HG03354 (cell line): Measurements from ENCODE around the gene PPP1R18.
"Not testable (repeated sequence)": the region's sequence is repeated elsewhere in the genome, so short reads cannot be mapped to it uniquely, and the experiment has no call there.

Source experiments
- ATAC-seq: cut with Tn5 transposase; IDR thresholded peaks from one replicate; pipeline ENCODE4 v1.9.1; 2021; ENCODE audit warnings: mild to moderate bottlenecking; ENCODE audit not compliant: unreplicated experiment, poor library complexity, severe bottlenecking

Gene PPP1R18

GRCh38 chr6:30686009-30686907, at the start of gene PPP1R18:
TSS of gene PPP1R18 (minus strand) at chr6:30686645. CDS start at chr6:30686018, 627 bp downstream.
- ATAC-seq = peak; percentile 17

DNA sequence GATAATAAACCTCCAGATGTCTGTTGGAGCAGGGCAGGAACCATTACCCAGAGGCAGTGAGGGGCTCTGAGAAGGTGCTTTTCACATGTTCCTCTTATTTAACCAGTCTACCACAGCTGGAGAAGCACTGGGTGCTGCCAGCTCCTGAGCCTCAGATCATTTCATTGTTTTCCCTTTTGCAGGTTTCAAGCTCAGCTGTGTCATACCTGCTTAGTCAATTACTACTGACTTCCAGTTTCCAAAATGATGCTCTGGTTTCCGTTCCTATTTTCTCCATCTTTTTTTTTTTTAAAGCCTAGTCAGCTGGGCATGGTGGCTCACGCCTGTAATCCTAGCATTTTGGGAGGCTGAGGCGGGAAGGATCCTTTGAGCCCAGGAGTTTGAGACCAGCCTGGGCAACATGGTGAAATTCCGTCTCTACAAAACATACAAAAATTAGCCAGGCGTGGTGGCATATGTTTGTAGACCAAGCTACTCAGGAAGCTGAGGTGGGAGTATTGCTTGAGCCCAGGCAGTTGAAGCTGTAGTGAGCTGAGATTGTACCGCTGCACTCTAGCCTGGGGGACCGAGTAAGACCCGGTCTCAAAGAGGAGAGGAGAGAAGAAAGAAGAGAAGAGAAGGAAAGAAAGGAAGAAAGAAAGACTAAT, 49.3 kb upstream of the PPP1R18 start:
- ATAC-seq = no peak

DNA sequence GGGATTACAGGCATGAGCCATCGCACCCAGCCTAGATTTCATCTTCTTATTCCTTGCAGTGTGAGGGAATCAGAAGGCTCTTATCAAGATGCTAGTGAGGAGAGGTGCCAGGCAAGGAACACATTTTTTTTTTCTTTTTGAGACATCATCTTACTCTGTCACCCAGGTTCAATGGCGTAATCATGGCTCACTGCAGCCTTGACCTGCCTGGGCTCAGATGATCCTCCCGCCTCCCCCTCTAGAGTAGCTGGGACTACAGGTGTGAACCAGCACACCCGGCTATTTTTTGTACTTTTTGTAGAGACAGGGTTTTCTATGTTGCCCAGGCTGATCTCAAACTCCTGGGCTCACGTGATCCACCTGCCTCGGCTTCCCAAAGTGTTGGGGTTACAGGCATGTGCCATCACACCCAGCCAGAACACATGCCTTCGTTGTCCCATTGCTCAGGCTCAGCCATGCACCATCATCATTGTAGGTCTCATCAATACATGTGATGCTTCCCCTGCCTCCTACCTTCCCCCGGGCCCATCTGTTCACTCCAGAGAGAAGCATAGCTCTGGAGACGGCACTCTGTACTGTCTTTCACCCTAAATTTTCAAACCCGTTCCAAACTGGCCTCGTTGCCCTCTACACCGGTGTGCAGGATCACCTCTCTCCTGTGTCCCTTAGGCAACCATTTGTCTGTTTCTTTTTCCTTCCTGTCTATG, 45.9 kb upstream of the PPP1R18 start:
- no peak for ATAC-seq

DNA sequence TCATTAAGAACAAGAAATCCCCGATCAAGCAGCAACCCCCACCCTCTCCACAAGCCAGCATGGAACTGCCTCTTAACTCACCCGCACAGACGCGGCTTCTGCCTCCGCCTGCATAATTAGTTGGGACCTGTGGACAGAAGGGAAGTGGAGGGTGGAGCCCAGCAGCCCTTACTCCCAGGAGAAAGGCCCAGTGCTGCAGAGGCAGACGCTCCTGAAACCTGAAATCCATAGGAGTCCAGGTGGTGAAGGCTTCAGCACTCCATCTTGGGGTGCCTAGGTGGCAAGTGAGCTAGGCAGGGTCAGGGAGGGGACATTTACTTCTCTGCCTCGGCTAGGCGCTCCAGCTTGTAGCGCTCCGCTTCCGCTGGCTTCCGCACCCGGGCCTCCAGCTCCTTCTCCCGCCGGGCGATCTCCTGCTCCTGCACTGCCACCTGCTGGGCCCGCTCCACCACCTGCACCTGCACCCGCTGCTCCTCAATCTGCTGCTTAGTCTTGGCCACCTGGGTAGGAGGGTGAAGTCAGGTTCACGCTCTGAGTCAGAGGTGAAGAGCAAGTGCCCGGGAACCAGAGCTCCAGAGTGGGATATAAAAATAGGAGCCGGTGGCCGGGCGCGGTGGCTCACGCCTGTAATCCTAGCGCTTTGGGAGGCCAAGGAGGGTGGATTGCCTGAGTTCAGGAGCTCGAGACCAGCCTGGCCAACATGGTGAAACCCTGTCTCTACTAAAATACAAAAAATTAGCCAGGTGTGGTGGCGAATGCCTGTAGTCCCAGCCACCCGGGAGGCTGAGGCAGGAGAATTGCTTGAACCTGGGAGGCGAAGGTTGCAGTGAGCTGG, 44.4 kb upstream of the PPP1R18 start:
- peak; percentile 77 for ATAC-seq

- ATAC-seq = no peak
Observed at GRCh38 chr6:30727920-30728553, 41.6 kb upstream of the PPP1R18 start.

DNA sequence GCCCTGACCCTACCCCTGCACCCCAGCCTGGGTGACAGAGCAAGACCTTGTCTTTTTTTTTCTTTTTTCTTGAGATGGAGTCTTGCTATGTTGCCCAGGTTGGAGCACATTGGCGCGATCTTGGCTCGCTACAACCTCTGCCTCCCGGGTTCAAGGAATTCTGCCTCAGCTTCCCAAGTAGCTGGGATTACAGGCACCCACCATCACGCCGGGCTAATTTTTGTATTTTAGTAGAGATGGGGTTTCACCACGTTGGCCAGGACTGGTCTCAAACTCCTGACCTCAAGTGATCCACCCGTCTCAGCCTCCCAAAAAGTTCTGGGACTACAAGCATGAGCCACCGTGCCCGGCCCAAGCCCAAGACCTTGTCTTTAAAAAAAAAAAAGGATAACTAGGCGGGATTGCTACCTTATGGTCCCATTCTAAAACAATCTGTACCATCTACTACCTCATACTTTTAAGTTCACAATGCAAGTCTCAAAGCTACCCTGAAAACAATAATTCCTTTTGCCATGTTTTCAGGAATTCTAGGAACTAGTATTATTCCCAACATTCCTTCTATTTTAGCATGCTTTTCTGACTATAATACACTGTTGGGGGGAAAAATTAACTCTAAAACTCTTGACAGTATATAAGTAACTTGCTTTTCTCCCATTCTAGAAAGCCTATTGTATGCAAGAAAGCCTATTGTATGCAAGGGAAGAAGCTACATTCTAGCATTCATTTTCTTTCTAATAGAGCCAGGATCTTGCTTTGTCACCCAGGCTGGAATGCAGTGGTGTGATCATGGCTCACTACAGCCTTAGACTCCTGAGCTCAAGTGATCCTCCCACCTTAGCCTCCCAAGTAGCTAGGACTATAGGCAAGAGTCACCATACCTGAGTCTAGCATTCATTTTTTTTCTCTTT, 40.3 kb upstream of the PPP1R18 start:
- no peak for ATAC-seq

DNA sequence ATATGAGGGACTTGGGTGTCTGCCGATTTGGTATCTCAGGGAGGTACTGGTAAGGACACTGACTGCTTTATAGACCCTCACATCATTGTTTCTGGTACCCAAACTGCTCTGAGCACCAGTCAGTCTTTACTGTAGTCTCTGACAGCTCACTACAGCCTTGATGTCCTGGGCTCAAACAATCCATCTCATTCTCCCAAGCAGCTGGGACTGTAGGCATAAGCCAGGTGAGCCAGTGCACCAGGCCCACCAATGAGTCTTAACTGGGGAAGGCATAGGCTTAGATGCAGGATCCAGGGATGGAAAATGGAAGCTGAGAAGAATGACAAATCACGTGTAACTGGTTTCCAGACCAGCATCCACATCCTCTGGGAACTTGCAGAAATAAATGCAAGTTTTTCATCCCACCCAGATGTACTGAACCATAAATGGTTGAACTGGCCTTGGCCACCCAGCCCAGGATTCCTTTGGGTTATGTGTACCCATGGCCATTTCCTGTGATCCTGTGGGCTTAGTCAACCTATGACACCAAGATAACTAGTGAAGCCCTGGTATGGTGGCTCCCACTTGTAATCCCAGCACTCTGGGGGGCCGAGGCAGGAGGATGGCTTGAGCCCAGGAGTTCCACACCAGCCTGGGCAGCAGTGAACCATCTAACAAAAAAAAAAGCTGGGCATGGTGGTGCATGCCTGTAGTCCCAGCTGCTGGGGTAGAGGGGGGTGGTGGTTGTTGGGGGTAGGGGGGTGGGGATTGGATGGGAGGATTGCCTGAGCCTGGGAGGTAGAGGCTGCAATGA, 39.5 kb upstream of the PPP1R18 start:
- ATAC-seq = no peak

- ATAC-seq = no peak
Observed at GRCh38 chr6:30724906-30725667, 38.6 kb upstream of the PPP1R18 start.

DNA sequence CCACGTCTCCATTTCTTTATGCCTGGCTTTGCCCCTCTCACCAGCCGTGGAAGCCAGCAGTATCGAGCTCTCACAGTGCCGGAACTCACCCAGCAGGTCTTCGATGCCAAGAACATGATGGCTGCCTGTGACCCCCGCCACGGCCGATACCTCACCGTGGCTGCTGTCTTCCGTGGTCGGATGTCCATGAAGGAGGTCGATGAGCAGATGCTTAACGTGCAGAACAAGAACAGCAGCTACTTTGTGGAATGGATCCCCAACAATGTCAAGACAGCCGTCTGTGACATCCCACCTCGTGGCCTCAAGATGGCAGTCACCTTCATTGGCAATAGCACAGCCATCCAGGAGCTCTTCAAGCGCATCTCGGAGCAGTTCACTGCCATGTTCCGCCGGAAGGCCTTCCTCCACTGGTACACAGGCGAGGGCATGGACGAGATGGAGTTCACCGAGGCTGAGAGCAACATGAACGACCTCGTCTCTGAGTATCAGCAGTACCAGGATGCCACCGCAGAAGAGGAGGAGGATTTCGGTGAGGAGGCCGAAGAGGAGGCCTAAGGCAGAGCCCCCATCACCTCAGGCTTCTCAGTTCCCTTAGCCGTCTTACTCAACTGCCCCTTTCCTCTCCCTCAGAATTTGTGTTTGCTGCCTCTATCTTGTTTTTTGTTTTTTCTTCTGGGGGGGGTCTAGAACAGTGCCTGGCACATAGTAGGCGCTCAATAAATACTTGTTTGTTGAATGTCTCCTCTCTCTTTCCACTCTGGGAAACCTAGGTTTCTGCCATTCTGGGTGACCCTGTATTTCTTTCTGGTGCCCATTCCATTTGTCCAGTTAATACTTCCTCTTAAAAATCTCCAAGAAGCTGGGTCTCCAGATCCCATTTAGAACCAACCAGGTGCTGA, 37.6 kb upstream of the PPP1R18 start:
- ATAC-seq = not testable (repeated sequence)

- ATAC-seq = not testable (repeated sequence)
Observed at GRCh38 chr6:30723159-30723842, 36.9 kb upstream of the PPP1R18 start.

- ATAC-seq = no peak
Observed at GRCh38 chr6:30722280-30723112, 36.1 kb upstream of the PPP1R18 start.

DNA sequence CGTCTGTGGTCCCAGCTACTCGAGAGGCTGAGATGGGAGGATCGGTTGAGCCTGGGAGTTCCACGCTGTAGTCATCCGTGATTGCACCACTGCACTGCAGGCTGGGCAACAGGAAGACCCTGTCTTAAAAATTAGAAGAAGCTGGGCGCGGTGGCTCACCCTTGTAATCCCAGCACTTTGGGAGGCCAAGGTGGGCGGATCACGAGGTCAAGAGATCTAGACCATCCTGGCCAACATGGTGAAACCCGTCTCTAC, 35.5 kb upstream of the PPP1R18 start:
- not testable (repeated sequence) for ATAC-seq

- ATAC-seq = peak; percentile 20
Observed at GRCh38 chr6:30721198-30722024, 35.0 kb upstream of the PPP1R18 start.

- no peak for ATAC-seq
Observed at GRCh38 chr6:30720738-30721197, 34.3 kb upstream of the PPP1R18 start.
